MM.1S (cell line): ENCODE measurements around the gene ELAC2.

Experiments used
- DNase-seq: peaks from one replicate; pipeline ENCODE4 v3.0.0-alpha.2; 2015
- H2AFZ ChIP-seq: fragments of 300-600 bp; sonication (generic); 2 replicates; pipeline ENCODE4 v1.6.0; 2016; ENCODE audit warnings: antibody characterized with exemption, low read length
- H3F3A ChIP-seq: fragments of 300-600 bp; sonication (generic); 2 replicates; pipeline ENCODE4 v1.6.1; 2016; ENCODE audit warnings: mild to moderate bottlenecking, antibody characterized with exemption, low read length, moderate library complexity, mixed read lengths; ENCODE audit not compliant: insufficient read depth
- H3K27ac ChIP-seq: fragments of 300-600 bp; sonication (generic); 2 replicates; pipeline ENCODE4 v1.5.1; 2016; ENCODE audit warnings: mild to moderate bottlenecking, low read length
- H3K27me3 ChIP-seq: fragments of 300-600 bp; sonication (generic); replicated peaks from 2 replicates; pipeline ENCODE4 v1.6.0; 2016; ENCODE audit warnings: low read length; ENCODE audit not compliant: insufficient read depth
- H3K36me3 ChIP-seq: fragments of 300-600 bp; sonication (generic); replicated peaks from 2 replicates; pipeline ENCODE4 v1.6.1; 2016; ENCODE audit warnings: mild to moderate bottlenecking, low read length, mixed read lengths; ENCODE audit not compliant: insufficient read depth
- H3K4me1 ChIP-seq: fragments of 300-600 bp; sonication (generic); 2 replicates; pipeline ENCODE4 v1.6.1; 2016; ENCODE audit warnings: low read length, mixed read lengths
- H3K4me2 ChIP-seq: fragments of 300-600 bp; sonication (generic); 2 replicates; pipeline ENCODE4 v1.6.0; 2016; ENCODE audit warnings: low read depth, low read length
- H3K4me3 ChIP-seq: fragments of 300-600 bp; sonication (generic); 2 replicates; pipeline ENCODE4 v1.5.1; 2016; ENCODE audit warnings: low read length, mixed read lengths
- H3K79me2 ChIP-seq: fragments of 300-600 bp; sonication (generic); 2 replicates; pipeline ENCODE4 v1.6.1; 2016; ENCODE audit warnings: mixed run types, low read length, mixed read lengths
- H3K9ac ChIP-seq: fragments of 300-600 bp; sonication (generic); 2 replicates; pipeline ENCODE4 v1.6.1; 2016; ENCODE audit warnings: low read length, mixed read lengths
- H3K9me2 ChIP-seq: fragments of 300-600 bp; sonication (generic); replicated peaks from 2 replicates; pipeline ENCODE4 v1.6.1; 2016; ENCODE audit warnings: mild to moderate bottlenecking, low read length, mixed read lengths; ENCODE audit not compliant: insufficient read depth
- H3K9me3 ChIP-seq: fragments of 300-600 bp; sonication (generic); replicated peaks from 2 replicates; pipeline ENCODE4 v1.6.1; 2016; ENCODE audit warnings: mild to moderate bottlenecking, low read length, mixed read lengths; ENCODE audit not compliant: insufficient read depth
- H4K20me1 ChIP-seq: fragments of 300-600 bp; sonication (generic); 2 replicates; pipeline ENCODE4 v1.6.1; 2016; ENCODE audit warnings: mild to moderate bottlenecking, low read length, moderate library complexity, mixed read lengths; ENCODE audit not compliant: insufficient read depth
- CTCF ChIP-seq: fragments of 300-600 bp; sonication (generic); IDR thresholded peaks from 2 replicates; pipeline ENCODE4 v1.5.1; 2016; ENCODE audit warnings: antibody characterized with exemption, low read length, mixed read lengths
- EZH2 ChIP-seq: fragments of 300-600 bp; sonication (generic); optimal IDR thresholded peaks from 2 replicates; pipeline ENCODE3; 2017; ENCODE audit warnings: low read depth, mild to moderate bottlenecking, antibody characterized with exemption, low read length, mixed read lengths
- EZH2phosphoT487 ChIP-seq: fragments of 300-600 bp; sonication (generic); IDR thresholded peaks from 2 replicates; pipeline ENCODE4 v1.6.1; 2018; ENCODE audit warnings: antibody characterized with exemption, low read length

ELAC2 gene

GRCh38 chr17:12964162-12964561 lies 53.7 kb downstream of the ELAC2 start:
- no peaks in the 10 kb centered on the region for H4K20me1 ChIP-seq
- no peaks in the 10 kb centered on the region for H3K9me2 ChIP-seq
- H3K4me1 ChIP-seq = no peaks in the 10 kb centered on the region
- H3K4me3 ChIP-seq = no peak overlapping the region
- TF ChIP-seq CTCF (no peak), EZH2 (no peak), EZH2phosphoT487 (no peak)
- DNase-seq = no peak
- no peak overlapping the region for H3K9ac ChIP-seq
- no peaks in the 10 kb centered on the region for H3F3A ChIP-seq
- no peaks in the 10 kb centered on the region for H3K36me3 ChIP-seq
- H3K9me3 ChIP-seq = no peaks in the 10 kb centered on the region
- no peaks in the 10 kb centered on the region for H3K27me3 ChIP-seq
- no peaks in the 10 kb centered on the region for H3K79me2 ChIP-seq
- no peak overlapping the region for H3K27ac ChIP-seq
- no peak overlapping the region for H3K4me2 ChIP-seq
- H2AFZ ChIP-seq = no peak overlapping the region

- no peaks in the 10 kb centered on the region for H3K27me3 ChIP-seq
- no peak for TF ChIP-seq CTCF
- TF ChIP-seq EZH2 = no peak
- TF ChIP-seq EZH2phosphoT487 = no peak
Observed at GRCh38 chr17:12963505-12963904, 54.3 kb downstream of the ELAC2 start.

GRCh38 chr17:12961655-12962054 lies 56.2 kb downstream of the ELAC2 start:
- Histone ChIP-seq H3K79me2 (no peaks in the 10 kb centered on the region), H3K9ac (no peak overlapping the region), H3K27ac (no peak overlapping the region), H3K9me3 (no peaks in the 10 kb centered on the region), H3K4me1 (no peaks in the 10 kb centered on the region), H3K9me2 (no peaks in the 10 kb centered on the region), H3K27me3 (no peaks in the 10 kb centered on the region), H3K4me3 (no peak overlapping the region), H4K20me1 (no peaks in the 10 kb centered on the region), H3F3A (no peaks in the 10 kb centered on the region), H3K36me3 (no peaks in the 10 kb centered on the region), H3K4me2 (no peak overlapping the region), H2AFZ (no peak overlapping the region)
- no peak for TF ChIP-seq EZH2
- TF ChIP-seq EZH2phosphoT487 = no peak
- TF ChIP-seq CTCF = no peak
- DNase-seq = no peak

More at GRCh38 chr17:12963505-12963904, 54.3 kb downstream of the ELAC2 start:
- Histone ChIP-seq H3K36me3 (no peaks in the 10 kb centered on the region), H3K4me3 (no peak overlapping the region), H2AFZ (no peak overlapping the region), H3K9ac (no peak overlapping the region), H4K20me1 (no peaks in the 10 kb centered on the region), H3K27ac (no peak overlapping the region), H3K79me2 (no peaks in the 10 kb centered on the region), H3F3A (no peaks in the 10 kb centered on the region), H3K4me2 (no peak overlapping the region), H3K4me1 (no peaks in the 10 kb centered on the region), H3K9me2 (no peaks in the 10 kb centered on the region), H3K9me3 (no peaks in the 10 kb centered on the region)
- DNase-seq = no peak
